NCI-H69 (cell line): ENCODE results near the gene YPEL4.

ENCODE experiments used
- DNase-seq: peaks from one replicate; lab custom pipeline; 2025; lab: John Stamatoyannopoulos, UW

The YPEL4 gene

GRCh38 chr11:57633394-57634070 is 16.2 kb downstream of the YPEL4 start:
- DNase-seq = no peak

GRCh38 chr11:57632116-57632515 is 17.6 kb downstream of the YPEL4 start:
- DNase-seq = no peak

DNA sequence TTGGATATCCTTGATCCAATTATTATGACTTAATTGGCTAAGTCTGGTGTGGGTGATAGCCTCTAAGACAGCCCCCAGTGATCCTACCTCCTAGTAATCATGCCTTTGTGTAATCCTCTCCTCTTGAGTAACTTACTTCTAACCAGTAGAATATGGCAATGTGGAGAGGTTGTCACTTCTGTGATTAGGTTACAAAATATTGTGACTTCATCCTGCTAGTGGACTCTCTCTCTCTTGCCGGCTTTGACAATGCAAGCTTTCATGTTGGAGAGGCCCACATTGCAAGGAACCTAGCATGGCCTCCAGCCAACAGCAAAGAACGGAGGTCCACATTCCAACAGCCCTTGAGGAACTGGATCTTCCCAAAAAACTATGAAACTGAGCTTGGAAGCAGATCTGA is 19.5 kb downstream of the YPEL4 start:
- no peak for DNase-seq

GRCh38 chr11:57626895-57627294 is 22.8 kb downstream of the YPEL4 start:
- DNase-seq = no peak

- DNase-seq = no peak
These were observed 24.8 kb downstream of the YPEL4 start for GRCh38 chr11:57624864-57625263.

DNA sequence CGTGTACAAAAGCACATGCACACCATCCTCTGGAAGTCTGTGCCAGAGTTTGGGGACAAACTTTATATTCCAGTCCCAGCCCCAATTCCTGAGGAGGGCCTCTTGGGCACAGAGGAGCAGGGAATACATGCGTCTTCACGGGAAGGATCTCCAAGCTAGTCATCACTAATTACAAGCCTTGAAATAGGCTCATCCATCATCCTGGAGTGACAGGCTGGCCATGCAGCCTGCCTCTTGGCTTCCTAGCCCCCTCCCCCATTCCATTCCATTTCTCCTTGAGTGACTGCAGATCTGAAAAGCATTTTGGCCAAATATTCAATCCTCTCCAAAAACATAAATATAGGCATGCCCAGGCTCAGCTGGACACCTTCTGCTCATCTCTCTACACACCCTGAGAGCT is 27.4 kb downstream of the YPEL4 start:
- no peak for DNase-seq

- DNase-seq = no peak
These were observed 29.2 kb downstream of the YPEL4 start for GRCh38 chr11:57620467-57620866.

DNA sequence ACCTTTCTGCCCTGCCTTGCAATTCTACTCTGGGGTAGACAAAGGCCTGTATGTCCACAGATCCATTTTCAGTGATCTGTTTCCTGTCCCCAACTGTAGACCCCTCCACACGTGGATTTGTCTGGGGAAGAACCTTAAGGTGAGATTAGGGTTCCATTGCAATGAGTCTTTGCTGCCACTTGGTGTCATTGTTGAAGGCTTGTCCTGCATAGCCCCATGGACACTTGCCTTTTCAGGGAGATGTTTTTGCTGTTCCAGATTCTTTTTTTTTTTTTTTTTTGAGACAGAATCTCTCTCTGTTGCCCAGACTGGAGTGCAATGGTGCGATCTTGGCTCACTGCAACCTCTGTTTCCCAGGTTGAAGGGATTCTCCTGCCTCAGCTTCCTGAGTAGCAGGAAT is 30.4 kb downstream of the YPEL4 start:
- DNase-seq = no peak

DNA sequence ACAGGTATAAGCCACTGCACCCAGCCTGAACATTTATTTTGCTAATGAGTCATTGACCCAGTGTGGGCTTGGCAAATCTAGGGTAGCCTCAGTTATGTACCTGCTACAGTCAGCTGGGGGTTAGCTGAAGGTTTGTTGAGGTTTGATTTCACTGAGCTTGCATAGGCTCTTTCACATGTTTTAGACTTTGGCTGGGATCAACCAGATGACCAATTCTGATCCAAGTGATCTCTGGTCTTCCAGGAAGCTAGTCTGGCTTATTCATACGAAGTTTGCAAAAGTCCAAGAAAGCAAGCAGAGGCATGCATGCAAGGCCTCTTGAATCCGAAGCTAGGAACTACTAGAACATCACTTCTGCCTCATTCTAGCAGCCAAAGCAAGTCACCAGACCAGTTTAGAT is 31.3 kb downstream of the YPEL4 start:
- no peak for DNase-seq

DNA sequence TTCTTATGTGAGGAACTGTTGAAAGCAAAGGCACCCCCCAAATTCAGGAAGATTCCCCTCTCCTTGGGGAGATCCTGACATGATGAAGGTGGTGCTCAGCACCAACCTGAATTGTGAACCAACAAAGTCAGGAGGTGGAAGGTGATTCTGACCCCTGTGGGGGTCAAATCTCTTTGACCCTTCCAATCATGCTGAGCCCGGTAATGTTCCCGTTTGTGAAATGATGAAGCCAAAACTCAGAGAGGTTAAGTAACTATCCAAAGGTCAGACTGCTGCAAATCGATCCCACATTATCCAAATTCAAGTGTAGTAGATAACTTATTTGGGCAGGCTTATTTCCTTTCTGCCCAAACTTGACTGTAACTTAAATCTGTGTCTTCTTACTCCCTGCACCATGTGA is 33.1 kb downstream of the YPEL4 start:
- no peak for DNase-seq

DNA sequence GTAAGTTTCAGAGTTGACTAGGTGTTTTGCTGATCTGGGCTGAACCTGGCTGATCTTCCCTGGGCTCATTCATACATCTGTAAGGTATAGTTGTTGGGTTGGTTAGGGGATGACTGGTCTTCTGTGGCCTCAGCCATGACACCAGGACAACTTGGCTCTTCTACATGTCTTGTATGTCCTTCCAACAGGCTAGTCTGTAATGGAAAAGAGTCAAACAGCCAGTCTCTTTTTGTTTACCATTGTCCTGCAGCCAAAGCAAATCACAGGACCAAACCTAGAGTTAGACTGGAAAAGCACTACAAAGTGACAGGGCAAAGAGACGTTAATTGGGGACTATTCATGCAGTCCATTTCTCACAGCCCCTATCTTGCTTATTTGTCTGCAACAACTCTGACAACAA is 34.4 kb downstream of the YPEL4 start:
- no peak for DNase-seq

DNA sequence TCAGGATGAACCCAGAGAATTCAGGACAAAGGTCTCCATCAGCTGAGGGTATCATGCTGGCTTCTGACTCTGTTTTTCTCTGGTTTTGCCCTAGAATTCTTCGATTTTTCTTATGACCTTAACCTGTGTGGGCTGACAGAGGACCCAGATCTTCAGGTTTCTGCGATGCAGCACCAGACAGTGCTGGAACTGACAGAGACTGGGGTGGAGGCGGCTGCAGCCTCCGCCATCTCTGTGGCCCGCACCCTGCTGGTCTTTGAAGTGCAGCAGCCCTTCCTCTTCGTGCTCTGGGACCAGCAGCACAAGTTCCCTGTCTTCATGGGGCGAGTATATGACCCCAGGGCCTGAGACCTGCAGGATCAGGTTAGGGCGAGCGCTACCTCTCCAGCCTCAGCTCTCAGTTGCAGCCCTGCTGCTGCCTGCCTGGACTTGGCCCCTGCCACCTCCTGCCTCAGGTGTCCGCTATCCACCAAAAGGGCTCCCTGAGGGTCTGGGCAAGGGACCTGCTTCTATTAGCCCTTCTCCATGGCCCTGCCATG is 35.4 kb downstream of the YPEL4 start:
- DNase-seq = no peak

DNA sequence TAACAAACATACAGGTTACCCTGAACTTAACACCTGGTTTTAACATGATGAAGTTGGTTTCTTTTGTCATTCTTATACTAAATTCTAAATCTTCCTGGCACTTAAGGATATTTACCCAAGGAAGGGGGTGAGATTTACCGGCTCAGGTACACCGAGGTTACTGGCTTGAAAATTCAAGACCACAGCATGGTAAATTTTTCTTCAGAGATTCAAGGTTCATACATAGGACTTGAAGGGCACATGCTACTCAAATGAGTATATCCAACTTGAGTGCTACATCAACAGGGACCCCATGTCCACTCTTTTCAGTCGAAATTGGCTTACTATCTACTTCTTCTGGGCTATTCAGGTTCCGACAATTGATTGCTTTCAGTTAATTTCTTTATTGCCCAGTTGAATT is 39.5 kb downstream of the YPEL4 start:
- no peak for DNase-seq

DNA sequence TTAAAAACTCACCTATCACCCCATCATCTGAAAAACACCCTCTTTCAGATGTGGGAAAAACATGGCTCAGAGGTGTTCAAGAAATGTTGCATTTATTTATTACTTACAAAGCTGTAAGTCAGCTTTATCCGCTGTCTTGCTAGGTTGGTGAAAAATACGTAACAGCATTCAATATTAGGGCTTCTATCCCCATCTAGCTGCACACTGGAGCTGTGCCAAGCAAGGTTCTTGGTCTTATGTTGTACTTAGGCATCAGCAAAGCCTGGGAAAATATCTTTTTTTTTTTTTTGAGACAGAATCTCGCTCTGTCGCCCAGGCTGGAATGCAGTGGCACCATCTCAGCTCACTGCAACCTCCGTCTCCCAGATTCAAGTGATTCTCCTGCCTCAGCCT is 44.7 kb downstream of the YPEL4 start:
- DNase-seq = no peak

- DNase-seq = no peak
These were observed 45.2 kb downstream of the YPEL4 start for GRCh38 chr11:57604296-57605027.

DNA sequence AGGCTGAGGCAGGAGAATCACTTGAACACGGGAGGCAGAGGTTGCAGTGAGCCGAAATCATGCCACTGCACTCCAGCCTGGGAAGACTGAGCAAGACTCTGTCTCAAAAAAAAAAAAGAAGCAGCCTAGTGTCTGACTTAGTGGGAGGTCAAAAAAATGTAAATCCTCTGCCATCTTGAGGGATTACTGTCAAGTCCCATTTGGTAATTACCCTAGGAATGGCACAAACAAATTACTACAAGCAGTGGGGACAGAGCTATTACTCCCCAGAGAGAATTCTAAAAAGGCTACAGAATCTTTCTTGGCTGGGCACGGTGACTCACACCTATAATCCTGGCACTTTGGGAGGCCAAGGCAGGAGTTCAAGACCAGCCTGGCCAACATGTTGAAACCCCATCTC is 48.4 kb downstream of the YPEL4 start:
- no peak for DNase-seq

DNA sequence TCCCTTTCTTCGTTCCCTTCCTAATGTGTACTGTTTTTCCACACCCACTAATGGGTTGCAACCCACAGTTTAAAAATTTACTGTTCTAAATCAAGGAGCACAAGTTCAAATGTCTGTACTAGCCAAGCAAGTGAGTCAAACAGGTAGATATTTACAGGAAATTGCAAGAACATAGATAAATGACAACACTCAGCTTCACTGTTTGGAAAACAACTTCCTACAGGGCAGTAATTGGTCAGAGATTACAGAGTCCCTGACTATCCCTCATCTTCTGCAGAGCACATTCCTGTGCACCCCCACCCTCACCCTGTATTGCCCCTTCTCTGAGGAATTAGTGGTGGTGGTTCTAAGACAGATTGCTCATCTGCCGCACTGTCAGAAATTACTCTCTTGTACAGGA is 50.3 kb downstream of the YPEL4 start:
- no peak for DNase-seq

DNA sequence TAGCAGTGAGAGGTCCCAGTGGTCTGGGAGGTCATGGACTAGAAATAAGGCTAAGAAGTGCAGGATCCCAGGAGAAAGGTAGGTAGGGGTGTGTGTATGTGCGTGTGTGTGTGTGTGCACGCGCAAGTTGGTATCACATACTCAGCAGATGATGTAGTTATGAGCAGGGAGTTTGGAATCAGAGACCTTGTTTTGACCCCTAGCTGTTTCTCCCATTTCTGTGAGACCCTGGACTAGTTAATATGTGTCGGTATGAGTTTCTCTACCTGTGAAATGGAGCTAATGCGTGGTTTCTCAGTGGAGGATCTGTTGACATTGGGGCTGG is 50.9 kb downstream of the YPEL4 start:
- DNase-seq = no peak

DNA sequence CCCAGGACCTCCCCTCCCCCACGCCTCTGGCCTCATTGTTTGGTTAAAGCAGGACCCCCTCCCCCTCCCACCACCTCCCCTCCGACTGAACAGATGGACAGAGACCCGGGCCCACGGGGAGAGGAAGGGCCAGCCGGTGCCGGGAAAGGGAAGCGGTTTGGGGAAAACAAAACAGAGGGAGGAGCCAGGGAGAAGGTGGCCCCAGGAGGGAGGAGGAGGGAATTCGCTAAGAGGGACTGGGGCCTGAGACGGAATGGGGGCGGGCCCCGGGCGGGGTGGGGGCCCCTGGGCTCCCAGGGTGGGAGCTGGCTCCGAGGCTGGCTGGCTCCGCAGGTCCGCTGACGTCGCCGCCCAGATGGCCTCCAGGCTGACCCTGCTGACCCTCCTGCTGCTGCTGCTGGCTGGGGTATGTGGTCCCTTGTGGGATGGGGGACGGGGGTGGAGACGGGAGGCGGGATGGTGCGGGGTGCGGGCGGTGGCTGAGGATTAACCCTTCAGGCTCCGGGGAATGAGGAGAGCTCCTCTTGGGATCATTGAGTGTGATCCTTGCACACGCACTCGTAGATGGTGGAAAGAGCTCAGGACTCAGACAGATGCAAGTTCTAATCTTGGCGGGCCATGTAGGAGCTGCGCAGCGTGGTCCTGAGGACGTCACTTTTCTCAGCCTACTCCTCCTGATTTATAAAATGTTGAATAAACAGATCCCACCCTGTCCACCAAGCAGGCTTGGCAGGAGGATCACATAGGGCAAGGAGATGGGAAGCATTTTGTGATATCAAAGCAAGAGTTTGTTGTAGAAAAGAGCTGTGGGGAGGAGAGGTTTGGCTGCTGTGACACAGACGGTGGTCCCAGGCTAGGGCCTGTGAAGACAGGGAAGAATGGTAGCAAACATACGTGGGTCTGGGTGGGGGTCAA is 51.5 kb downstream of the YPEL4 start:
- DNase-seq = peak; percentile 57

- no peak for DNase-seq
These were observed 52.2 kb downstream of the YPEL4 start, which contains the start of gene SERPING1 for GRCh38 chr11:57597461-57597915. SERPING1 (plus strand) TSS chr11:57597685; CDS start chr11:57598271, 586 bp downstream.

DNA sequence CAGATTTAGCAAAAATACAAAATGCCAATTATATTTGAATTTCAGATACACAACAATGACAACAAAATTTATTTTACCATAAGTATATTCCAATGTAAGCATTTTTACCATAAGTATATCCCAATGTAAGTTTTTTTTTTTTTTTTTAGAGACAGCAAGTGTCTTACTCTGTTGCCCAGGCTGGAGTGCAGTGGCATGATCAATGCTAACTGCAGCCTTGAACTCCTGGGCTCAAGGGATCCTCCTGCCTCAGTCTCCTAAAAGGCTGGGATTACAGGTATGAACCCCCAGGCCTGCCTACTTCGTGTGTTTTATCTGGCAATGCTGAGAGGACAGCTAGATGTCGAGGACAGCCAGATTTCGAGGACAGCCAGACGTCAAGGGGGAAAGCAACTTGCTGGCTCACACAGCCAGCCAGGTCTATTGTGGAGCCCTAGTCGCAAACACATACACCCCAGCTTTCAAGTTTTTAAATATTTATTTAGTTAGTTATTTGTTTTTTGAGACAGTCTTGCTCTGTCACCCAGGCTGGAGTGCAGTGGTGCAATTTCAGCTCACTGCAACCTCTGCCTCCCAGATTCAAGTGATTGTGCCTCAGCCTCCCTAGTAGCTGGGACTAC is 53.3 kb downstream of the YPEL4 start:
- no peak for DNase-seq
